Subcutaneous abdominal adipose tissue (tissue), 5 donors: Measurements from ENCODE around the gene CYP27A1.

Source experiments
- H3K27ac ChIP-seq: one replicate; pipeline ENCODE4 v1.7.0; 2013; ENCODE audit warnings: low read depth, mild to moderate bottlenecking, inconsistent platforms, low read length, moderate library complexity
- H3K27me3 ChIP-seq, 5 donors: one replicate each; pipeline ENCODE4 v1.7.0; 2013; ENCODE audit warnings: low read length in 5 of 5, inconsistent platforms in 1 of 5; ENCODE audit not compliant: control insufficient read depth in 5 of 5, insufficient read depth in 4 of 5
- H3K36me3 ChIP-seq, 5 donors: one replicate each; pipeline ENCODE4 v1.7.0; 2013; ENCODE audit warnings: low read length in 5 of 5; ENCODE audit not compliant: control insufficient read depth in 5 of 5, insufficient read depth in 5 of 5
- H3K4me1 ChIP-seq, 5 donors: one replicate each; pipeline ENCODE4 v1.7.0; 2013; ENCODE audit warnings: low read length in 5 of 5, mild to moderate bottlenecking in 3 of 5, moderate library complexity in 1 of 5; ENCODE audit not compliant: control insufficient read depth in 5 of 5, insufficient read depth in 5 of 5
- H3K4me3 ChIP-seq, 5 donors: one replicate each; pipeline ENCODE4 v1.7.0; 2013; ENCODE audit warnings: low read length in 5 of 5, low read depth in 1 of 5
- H3K9ac ChIP-seq, 5 donors: one replicate each; pipeline ENCODE4 v1.7.0; 2013; ENCODE audit warnings: low read length in 5 of 5, mild to moderate bottlenecking in 4 of 5, moderate library complexity in 3 of 5
- H3K9me3 ChIP-seq, 5 donors: one replicate each; pipeline ENCODE4 v1.7.0; 2013; ENCODE audit warnings: low read length in 5 of 5; ENCODE audit not compliant: control insufficient read depth in 5 of 5
- donor health status: healthy.
- donor health status: healthy.
- donor health status: healthy.
- donor health status: healthy.
- donor health status: healthy.

The CYP27A1 gene

GRCh38 chr2:218786133-218786532 is 4.2 kb downstream of the CYP27A1 start:
- no peaks in the 10 kb centered on the region for H3K36me3 ChIP-seq
- H3K27ac ChIP-seq, result no peak overlapping the region
- H3K9ac ChIP-seq, result no peak overlapping the region
- H3K9me3 ChIP-seq, result no peaks in the 10 kb centered on the region
- H3K4me3 ChIP-seq, result no peak overlapping the region
- H3K4me1 ChIP-seq, result peaks cover 0 to 26% (median 16%) of the 10 kb centered on the region in 5 donors
- no peaks in the 10 kb centered on the region for H3K27me3 ChIP-seq

- Histone ChIP-seq H3K27me3 (no peaks in the 10 kb centered on the region), H3K36me3 (no peaks in the 10 kb centered on the region), H3K9me3 (no peaks in the 10 kb centered on the region), H3K4me1 (peaks cover 0 to 4% (median 0%) of the 10 kb centered on the region in 5 donors), H3K27ac (no peak overlapping the region), H3K4me3 (no peak overlapping the region), H3K9ac (no peak overlapping the region)
Measured at GRCh38 chr2:218788529-218789255, 6.7 kb downstream of the CYP27A1 start.

DNA sequence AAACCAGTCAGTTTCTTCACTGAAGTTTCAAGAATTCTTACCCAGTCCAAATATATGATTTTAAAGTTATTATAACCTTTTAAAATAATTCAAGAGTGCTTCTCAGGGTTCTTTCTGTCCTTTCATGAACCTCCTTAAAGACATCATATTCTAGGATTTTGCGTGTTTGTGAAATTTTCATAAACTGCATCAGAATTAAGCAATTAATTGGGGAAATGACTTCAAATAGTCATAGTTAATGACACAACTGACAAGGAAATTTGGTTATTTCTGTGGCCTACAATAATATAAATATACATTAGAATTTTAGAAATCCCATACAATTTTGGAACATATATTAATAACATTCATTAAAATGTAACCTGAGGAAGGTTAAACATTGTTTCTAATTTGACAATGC is 10.5 kb downstream of the CYP27A1 start:
- H3K4me1 ChIP-seq, result no peaks in the 10 kb centered on the region
- H3K27me3 ChIP-seq, result no peaks in the 10 kb centered on the region
- no peaks in the 10 kb centered on the region for H3K36me3 ChIP-seq
- no peak overlapping the region for H3K4me3 ChIP-seq
- H3K27ac ChIP-seq, result no peak overlapping the region
- H3K9ac ChIP-seq, result no peak overlapping the region
- no peaks in the 10 kb centered on the region for H3K9me3 ChIP-seq

- no peak overlapping the region for H3K9ac ChIP-seq
- H3K9me3 ChIP-seq, result no peaks in the 10 kb centered on the region
- no peaks in the 10 kb centered on the region for H3K4me1 ChIP-seq
- H3K36me3 ChIP-seq, result no peaks in the 10 kb centered on the region
- H3K4me3 ChIP-seq, result no peak overlapping the region
- no peak overlapping the region for H3K27ac ChIP-seq
- no peaks in the 10 kb centered on the region for H3K27me3 ChIP-seq
Measured at GRCh38 chr2:218796691-218797090, 14.7 kb downstream of the CYP27A1 start.

DNA sequence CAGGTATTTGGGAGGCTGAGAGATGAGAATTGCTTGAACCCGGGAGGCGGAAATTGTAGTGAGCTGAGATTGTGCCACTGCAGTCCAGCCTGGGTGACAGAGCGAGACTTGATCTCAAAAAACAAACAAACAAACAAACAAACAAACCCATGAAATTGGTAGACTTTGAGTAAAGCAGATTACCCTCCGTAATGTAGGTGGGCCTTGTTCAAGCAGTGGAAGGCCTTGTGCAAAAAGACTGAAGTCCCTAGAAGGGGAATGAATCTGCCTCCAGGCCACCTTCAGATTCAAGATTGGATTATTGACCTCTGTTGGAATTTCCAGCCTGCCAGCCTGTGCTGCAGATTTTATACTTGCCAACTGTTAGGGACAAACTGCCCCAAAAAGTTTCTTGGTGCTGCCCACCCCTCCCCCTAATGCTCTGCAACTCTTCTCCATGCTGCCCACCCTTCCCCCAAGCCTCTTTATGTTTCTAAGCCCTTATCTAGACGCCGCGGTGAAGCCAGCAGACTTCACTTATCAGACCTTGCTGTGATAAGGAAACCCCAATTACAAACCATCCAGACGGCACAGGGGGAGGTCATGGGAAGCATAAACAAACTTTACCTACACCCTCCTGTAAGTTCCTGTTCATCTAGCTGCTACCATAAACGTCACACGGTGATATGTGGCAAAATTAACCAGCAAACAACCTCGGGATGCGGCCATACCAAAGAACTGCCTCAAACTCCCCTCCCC is 17.0 kb downstream of the CYP27A1 start:
- Histone ChIP-seq H3K4me1 (no peaks in the 10 kb centered on the region), H3K4me3 (no peak overlapping the region), H3K9ac (no peak overlapping the region), H3K9me3 (no peaks in the 10 kb centered on the region), H3K36me3 (no peaks in the 10 kb centered on the region), H3K27me3 (no peaks in the 10 kb centered on the region), H3K27ac (no peak overlapping the region)

DNA sequence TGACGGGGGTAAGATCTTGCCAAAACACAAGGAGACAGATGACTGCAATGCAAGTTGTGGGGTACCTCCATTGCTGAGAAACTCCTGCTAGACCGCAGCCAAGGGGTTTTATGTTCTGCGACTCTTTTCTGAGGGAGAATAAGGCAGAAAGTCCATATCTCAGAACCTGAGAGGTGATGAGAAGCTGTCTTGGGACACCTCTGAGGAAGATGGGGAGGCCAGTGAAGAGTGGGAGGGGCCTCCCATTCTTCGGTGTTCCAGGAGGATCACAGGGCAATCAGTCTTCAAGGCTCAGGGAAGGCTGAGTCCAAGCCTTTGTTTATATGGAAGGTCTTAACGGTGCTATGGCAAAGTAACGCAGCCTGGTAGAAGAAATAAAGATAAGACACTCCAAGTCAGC is 18.0 kb downstream of the CYP27A1 start:
- no peaks in the 10 kb centered on the region for H3K4me1 ChIP-seq
- H3K9ac ChIP-seq, result no peak overlapping the region
- H3K4me3 ChIP-seq, result no peak overlapping the region
- H3K36me3 ChIP-seq, result no peaks in the 10 kb centered on the region
- H3K9me3 ChIP-seq, result peaks cover 0 to 10% (median 0%) of the 10 kb centered on the region in 5 donors
- no peaks in the 10 kb centered on the region for H3K27me3 ChIP-seq
- H3K27ac ChIP-seq, result no peak overlapping the region

DNA sequence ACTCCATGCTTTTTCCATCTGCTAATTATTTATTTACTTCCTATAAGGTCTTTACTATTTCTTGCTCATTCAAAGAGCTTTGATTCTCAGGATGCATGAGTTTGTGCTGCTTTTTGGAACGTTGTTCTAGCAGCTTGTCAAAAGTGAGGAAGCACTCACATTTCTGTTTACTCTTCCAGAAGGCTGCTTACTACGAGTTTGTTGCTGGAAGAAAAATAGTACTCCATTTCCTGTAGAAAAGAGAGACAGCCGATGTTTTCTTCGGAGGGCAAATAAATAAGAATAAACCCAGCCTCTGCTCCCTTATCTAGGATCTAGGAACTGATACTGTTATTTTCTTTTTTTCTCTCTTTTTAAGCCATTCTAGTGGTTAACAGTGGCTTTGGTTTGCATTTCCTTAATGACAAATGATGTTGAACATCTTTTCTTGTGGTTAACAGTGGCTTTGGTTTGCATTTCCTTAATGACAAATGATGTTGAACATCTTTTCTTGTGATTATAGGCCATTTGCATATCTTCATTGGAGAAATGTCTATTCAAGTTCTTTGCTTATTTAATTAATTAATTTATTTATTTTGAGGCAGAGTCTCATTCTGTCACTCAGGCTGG is 20.5 kb downstream of the CYP27A1 start:
- H3K36me3 ChIP-seq, result no peaks in the 10 kb centered on the region
- no peak overlapping the region for H3K27ac ChIP-seq
- H3K9me3 ChIP-seq, result peaks cover 0 to 10% (median 0%) of the 10 kb centered on the region in 5 donors
- H3K9ac ChIP-seq, result no peak overlapping the region
- H3K4me1 ChIP-seq, result peaks cover 2 to 14% (median 10%) of the 10 kb centered on the region in 5 donors
- no peak overlapping the region for H3K4me3 ChIP-seq
- no peaks in the 10 kb centered on the region for H3K27me3 ChIP-seq

GRCh38 chr2:218804817-218805216 is 22.9 kb downstream of the CYP27A1 start:
- Histone ChIP-seq H3K4me3 (no peak overlapping the region), H3K36me3 (no peaks in the 10 kb centered on the region), H3K27ac (no peak overlapping the region), H3K4me1 (peaks cover 2 to 14% (median 10%) of the 10 kb centered on the region in 5 donors), H3K9me3 (peaks cover 0 to 10% (median 0%) of the 10 kb centered on the region in 5 donors), H3K9ac (no peak overlapping the region), H3K27me3 (no peaks in the 10 kb centered on the region)

DNA sequence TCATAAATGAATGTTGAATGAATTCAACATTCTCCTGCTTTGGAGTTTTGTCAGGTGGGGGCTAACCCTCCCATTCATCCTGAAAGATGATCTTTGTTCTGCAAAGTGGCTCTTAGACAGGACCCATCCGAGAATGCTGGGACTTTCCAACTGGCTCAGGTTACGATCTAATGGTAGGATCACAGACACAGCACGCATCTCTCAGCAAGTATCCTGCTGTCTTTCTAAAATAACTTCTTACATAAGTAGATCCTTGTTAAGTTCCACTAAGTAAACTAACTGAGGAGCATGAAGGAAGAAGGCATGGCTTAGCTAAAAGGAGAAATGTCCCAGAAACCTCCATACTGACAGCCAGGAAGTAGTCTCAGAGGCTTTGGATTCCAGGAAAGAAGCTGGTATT is 23.7 kb downstream of the CYP27A1 start:
- no peaks in the 10 kb centered on the region for H3K27me3 ChIP-seq
- H3K27ac ChIP-seq, result peak overlapping the region; percentile 38
- H3K36me3 ChIP-seq, result no peaks in the 10 kb centered on the region
- H3K9ac ChIP-seq, result no peak overlapping the region
- peaks cover 2 to 14% (median 10%) of the 10 kb centered on the region in 5 donors for H3K4me1 ChIP-seq
- H3K4me3 ChIP-seq, result peak overlapping the region in 1 of 5 donors; percentile 16
- H3K9me3 ChIP-seq, result peaks cover 0 to 10% (median 0%) of the 10 kb centered on the region in 5 donors
